HUDEP-2 (cell line): ENCODE data around the gene CCDC192.
A peak's percentile ranks its signal among the peaks of the same experiment; 100 is the strongest.

ENCODE experiments used
- DNase-seq, 76 experiments: peaks; one replicate each; lab custom pipeline; 2025; ENCODE audit not compliant: unreplicated experiment in 76 of 76; lab: John Stamatoyannopoulos, UW

CCDC192 gene

GRCh38 chr5:127871503-127872153, 168.4 kb downstream of the CCDC192 start:
- DNase-seq: no peak

GRCh38 chr5:127872494-127872893, 169.3 kb downstream of the CCDC192 start:
- no peak for DNase-seq

- DNase-seq: peak in 24 of 76 experiments; percentile 1 to 59 (median 12)
These were observed 172.2 kb downstream of the CCDC192 start for GRCh38 chr5:127875235-127876021.

- no peak for DNase-seq
These were observed 173.2 kb downstream of the CCDC192 start for GRCh38 chr5:127876384-127876783.

GRCh38 chr5:127878174-127878750, 175.1 kb downstream of the CCDC192 start:
- DNase-seq: peak in 13 of 76 experiments; percentile 1 to 23 (median 6)

- DNase-seq: no peak
These were observed 181.2 kb downstream of the CCDC192 start for GRCh38 chr5:127884416-127884815.

GRCh38 chr5:127885176-127885575, 182.0 kb downstream of the CCDC192 start:
- no peak for DNase-seq

GRCh38 chr5:127886081-127886480, 182.9 kb downstream of the CCDC192 start:
- no peak for DNase-seq

GRCh38 chr5:127887282-127887681, 184.1 kb downstream of the CCDC192 start:
- no peak for DNase-seq

- DNase-seq: no peak
These were observed 188.8 kb downstream of the CCDC192 start for GRCh38 chr5:127891942-127892341.

GRCh38 chr5:127892467-127893207, 189.4 kb downstream of the CCDC192 start:
- DNase-seq: peak in 2 of 76 experiments; percentile 8 to 14

- no peak for DNase-seq
These were observed 190.0 kb downstream of the CCDC192 start for GRCh38 chr5:127893232-127893631.

GRCh38 chr5:127894461-127894860, 191.3 kb downstream of the CCDC192 start:
- no peak for DNase-seq

- no peak for DNase-seq
These were observed 195.5 kb downstream of the CCDC192 start for GRCh38 chr5:127898551-127899213.

GRCh38 chr5:127899214-127899610, 196.0 kb downstream of the CCDC192 start:
- DNase-seq: no peak

GRCh38 chr5:127906562-127907204, 203.5 kb downstream of the CCDC192 start:
- DNase-seq: no peak

GRCh38 chr5:127907907-127908306, 204.7 kb downstream of the CCDC192 start:
- DNase-seq: no peak

GRCh38 chr5:127909066-127909465, 205.9 kb downstream of the CCDC192 start:
- peak in 19 of 76 experiments; percentile 0 to 20 (median 5) for DNase-seq

GRCh38 chr5:127909821-127910220, 206.6 kb downstream of the CCDC192 start:
- DNase-seq: no peak
